Activated T-cell treated with anti-CD3 and anti-CD28 coated beads for 48 hours (primary cell): Measurements from ENCODE around the gene PLD5.
"Not testable (repeated sequence)": the region's sequence is repeated elsewhere in the genome, so short reads cannot be mapped to it uniquely, and the experiment has no call there.

Experiments used
- DNase-seq: peaks from one replicate; pipeline ENCODE4 v3.0.0-alpha.2; 2020; ENCODE audit warnings: low read depth

PLD5 gene

DNA sequence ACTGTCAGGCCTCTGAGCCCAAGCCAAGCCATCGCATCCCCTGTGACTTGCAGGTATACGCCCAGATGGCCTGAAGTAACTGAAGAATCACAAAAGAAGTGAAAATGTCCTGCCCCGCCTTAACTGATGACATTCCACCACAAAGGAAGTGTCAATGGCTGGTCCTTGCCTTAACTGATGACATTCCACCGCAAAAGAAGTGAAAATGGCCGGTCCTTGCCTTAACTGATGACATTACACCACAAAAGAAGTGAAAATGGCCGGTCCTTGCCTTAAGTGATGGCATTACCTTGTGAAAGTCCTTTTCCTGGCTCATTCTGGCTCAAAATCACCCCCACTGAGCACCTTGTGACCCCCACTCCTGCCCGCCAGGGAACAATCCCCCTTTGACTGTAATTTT lies 314.2 kb downstream of the PLD5 start:
- DNase-seq: not testable (repeated sequence)

DNA sequence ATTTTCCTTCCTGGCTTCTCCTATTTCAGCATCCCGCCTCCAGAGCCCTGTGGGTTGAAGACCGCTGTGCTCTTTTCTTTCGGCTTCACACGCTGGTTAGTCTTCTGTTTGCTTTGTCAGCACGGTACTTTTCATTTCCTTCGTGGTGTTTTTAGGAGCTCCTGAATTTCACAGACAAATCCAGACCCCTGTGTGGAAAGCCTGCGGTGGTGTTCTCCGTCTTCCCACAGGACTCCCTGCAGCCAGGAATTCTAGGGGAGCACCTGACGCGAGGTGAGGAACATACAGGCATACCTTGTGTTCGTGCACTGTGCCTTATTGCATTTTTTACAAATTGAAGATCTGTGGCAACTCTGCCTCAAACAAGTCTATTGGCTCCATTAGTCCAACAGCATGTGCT lies 315.4 kb downstream of the PLD5 start:
- DNase-seq: no peak

DNA sequence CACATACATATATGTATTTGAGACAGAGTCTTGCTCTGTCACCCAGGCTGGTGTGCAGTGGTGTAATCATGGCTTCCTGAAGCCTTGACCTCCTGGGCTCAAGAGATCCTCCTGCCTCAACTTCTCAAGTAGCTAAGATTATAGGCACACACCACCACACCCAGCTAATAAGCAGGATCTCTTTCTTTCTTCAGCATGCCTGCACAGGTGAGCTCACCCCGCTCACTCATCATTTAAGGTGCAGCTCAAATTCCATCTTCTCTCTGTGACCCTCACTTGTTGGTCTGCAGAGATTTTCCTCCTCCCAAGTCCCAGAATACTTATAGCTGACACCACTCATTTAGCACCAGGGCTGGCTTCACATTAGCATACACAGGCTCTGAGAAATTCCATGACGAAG lies 316.5 kb downstream of the PLD5 start:
- DNase-seq: no peak

DNA sequence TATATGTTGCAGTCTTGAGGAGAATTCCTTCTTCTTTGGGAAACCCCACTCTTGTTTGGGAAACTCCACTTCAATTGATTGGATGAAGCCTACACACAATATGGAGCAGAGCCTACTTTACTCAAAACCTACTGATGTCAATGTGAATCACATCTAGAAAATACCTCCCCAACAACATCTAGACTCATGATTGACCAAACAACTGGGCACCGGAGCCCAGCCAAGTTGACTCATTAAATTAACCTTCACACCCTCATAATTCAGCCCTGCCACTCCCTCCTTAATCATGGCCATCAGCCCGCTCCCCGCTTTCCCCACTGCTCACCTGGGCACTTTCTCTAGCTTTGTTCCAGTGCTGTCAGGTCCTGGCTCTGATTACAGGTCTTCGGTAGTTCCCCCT lies 317.5 kb downstream of the PLD5 start:
- DNase-seq: no peak

DNA sequence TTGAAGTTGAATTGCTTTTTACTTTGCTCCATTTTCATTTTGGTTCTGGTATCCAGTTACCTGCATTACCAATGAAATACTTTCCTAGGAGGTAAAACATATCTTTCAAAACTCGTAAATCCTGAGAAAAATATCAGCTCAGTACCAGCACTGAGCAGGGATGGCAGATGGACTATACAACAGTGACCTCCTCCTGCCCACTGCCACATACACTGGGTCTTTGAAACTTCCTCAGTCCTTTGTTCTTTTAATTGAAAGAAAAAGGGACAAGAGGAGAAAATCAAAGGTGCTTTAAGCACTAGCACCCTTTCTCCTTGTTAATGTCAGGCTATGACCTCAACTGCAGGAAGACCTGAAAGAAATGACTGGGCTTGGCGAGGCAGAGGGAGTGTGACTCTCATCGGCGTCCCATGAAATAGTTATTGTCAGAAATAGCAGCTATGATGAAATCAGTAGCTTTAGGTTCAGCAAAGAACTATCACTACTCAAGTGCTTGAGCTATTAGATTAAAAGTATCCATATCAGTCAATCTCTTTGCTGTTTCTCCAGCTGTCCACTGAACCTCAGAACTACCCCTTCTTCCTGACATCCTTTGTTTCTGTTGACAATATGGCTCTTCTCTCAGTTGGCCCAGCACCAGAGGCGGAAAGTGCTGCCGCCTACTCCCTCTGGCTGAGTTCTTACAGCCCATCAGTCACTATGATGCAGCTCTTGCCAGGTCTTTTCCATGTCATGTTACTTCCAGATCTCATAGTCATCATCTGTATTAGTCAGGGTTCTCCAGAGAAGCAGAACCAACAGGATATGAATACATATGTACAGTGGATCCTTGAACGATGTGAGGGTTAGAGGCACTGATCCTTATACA lies 318.6 kb downstream of the PLD5 start:
- DNase-seq: no peak

DNA sequence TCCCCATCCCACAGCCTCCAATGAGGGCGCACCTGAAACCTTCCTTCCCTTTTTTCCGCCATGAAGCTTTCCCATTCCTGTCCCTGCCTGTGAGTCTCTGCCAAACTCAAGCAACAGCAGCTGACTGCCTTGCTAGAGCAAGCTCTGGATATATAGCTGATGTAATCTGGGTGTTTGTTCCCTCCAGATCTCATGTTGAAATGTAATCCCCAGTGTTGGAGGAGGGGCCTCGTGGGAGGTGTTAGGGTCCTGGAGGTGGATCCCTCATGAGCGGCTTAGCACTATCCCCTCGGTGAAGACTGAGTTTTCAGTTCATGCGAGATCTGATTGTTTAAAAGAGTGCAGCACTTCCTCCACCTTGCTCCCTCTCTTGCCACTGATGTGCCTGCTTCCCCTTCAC lies 321.2 kb downstream of the PLD5 start:
- DNase-seq: no peak

DNA sequence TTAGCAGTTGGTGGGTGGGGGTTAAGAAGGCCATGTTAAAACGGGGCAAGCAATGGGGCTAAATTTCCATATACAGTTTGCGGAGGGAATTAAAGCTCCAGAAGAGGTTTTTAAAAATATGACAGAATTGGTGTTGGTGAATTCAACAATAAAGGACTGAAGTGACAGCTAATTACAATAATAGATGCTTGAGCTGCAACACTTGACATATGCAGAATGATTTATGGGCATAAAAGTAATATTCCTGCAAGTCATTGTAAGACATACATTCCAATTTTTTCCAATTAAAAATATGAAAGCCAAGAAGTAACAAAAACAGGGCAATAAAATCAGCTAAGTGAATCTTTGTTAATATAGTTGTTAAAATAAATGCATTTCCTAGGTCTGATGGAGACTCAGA lies 323.4 kb downstream of the PLD5 start:
- no peak for DNase-seq

DNA sequence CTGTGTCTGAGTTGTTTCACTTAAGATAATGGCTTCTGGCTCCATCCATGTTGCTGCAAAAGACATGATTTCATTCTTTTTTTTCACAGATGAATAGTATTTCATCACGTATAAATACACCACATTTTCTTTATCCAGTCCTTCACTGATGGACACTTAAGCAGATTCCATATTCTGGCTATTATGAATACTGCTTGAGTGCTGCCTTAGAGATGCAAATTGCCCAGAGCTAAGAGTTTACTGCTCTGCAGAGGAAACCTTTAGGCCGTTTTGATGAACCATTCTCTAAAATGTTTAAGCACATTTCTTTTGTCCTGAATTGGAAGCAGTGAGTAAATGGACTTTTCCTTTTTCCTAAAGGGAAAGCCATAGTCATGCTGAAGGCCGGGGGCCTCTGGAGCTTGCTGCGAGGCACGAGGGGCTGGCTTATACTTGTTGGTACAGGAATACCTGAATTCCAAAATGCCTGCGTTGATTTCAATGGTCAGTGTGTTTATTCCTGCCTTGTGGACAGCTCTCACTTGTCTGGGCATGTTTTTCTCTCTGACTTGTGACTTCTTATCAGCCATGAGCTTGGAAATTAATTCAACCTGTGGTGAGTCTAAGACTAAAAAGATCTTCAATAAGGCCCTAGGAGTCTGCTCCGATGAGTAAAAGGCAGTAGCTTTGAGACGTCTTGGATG lies 324.6 kb downstream of the PLD5 start:
- DNase-seq: no peak

DNA sequence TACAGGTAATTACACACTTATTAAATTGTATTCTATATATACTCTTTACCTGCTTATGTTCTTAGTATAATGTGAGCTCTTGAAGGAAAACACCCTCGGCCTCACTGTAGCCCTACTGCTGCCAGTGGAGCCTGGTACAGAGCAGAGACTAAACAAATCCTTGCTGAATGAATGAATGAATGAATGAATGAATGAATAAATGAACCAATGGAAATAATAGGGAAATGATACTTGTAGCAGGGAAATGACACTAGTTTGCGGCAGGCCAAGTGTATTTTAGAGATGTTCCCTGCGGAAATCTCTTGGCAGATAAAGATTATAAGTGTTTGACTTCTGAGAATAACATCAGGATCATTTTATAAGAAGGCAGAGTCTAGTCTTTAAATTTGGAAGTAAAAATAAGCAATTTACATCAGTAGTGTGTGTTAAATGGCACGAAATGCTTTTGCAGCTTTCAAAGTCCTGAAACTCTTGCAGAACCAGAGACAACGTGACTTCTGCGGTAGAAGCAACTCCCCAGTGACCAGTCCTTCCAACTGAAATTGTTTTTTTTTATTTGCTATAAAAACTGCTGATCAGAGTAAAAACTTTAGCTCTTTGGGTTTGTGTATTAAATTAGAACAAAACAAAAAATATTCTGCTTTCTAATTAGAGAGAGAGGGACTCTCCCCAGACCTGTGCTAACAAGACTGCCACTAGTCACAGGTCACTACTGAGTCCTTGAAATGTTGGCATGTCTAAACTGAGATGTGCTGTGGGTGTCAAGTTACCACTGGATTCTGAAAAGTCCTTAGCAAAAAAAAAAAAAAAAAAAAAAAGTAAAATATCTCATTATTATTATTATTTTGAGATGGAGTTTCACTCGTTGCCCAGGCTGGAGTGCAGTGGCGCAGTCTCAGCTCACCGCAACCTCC lies 326.3 kb downstream of the PLD5 start:
- no peak for DNase-seq

DNA sequence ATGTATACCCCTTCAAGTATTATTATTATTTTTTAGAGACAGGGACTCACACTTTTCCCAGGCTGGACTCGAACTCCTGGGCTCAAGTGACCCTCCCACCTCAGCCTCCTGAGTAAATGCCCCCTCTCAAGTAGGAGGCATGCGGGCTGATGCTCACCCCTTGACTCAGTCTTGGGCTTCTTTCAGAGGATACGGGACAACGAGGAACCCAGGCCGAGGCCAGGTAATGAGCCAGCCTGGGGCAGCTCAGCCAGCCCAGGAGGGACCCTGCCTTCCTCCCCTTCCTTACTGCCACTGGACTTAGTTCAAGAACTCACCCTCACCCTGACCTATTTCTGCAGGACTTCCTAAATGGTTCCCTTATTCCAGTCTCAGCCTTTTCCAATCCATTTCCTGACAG lies 327.6 kb downstream of the PLD5 start:
- DNase-seq: no peak

DNA sequence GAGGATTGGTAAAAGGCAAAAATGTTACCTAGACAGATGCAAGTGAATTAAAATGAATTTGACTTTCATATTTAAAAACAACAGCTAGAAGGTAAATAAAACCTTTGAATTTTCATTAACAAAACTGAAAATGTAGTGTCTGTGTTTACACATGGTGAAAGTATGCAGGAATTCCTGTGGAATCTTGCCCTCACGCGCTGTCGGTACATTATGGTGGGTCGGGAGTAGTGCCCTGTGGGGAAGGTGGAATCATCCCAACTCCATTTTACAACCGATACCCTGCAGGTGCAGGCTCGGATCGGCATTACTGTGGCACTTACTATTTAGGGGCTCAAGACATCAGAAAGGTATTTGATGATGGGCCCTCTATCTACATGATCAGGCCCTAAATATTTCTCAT lies 328.4 kb downstream of the PLD5 start:
- DNase-seq: no peak

DNA sequence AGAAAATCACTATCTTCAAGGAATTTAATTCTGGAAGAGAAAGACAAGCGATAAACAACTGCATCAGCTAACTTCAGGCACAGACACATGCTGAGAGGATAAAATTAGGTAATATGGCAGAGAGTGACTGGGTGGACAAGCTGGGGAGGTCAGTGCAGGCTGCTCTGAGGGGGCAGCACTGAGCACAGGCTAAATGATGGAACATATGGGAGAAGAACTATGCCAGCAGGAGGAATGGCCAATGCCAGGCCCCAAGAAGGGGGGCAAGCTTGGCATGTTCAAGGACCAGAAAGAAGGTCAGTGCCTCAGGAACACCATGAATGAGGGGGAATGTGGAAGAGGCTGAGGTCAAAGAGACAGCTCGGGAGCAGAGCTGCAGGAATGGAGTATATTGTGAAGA lies 334.9 kb downstream of the PLD5 start:
- no peak for DNase-seq

DNA sequence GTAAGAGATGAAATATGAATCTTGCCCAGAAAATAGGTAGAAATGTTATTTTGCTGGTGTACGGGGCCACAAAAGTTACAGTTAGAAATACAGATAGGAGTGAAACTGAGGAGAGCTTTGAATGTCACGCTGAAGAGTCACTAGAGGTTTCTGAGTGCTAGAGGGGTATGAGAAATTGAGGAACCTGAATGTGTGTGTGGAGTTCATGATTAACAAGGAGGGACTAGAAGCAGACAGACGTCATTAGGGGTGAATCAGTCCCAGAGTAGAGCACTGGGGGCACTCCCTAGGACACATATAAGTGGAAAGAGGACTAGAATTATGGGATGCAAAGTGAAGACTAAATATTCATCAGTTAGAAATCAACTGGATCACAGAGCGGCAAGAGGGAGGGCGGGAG lies 336.7 kb downstream of the PLD5 start:
- no peak for DNase-seq

DNA sequence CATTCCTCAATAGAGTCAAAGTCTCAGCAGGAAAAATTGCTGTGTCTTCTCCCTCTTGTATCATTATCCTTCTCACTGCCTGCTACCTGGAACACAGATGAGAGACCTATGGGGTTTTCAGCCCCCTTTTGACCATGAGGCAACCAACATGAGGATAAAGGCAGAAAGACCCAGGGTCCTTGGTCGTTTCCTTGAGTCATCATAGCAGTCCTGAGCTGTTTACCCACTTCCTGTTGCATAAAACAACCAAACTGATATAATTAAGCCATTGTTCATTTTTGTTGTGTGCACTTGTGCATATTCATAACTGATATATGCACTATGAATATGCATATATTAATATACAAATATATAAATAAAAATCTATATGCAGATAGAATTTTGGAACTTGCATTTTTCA lies 337.3 kb downstream of the PLD5 start:
- DNase-seq: no peak

DNA sequence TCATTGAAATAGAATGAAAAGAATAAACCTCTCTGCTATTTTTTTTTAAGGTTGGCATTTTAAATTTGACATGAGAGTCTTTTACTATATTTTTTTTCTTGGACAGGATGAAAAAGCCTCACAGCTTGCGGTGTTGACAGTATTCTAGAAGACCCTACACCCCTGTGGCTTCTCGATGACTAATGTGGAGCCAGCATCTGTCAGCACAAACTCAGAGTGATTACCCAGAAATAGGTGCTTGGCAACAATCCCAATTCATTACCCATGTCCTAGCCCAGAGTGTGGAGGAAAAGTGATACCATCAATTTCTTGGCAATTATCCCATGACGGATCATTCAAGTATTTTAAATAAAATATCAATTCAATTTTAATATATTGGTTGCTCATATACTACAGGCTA lies 338.8 kb downstream of the PLD5 start:
- DNase-seq: no peak

DNA sequence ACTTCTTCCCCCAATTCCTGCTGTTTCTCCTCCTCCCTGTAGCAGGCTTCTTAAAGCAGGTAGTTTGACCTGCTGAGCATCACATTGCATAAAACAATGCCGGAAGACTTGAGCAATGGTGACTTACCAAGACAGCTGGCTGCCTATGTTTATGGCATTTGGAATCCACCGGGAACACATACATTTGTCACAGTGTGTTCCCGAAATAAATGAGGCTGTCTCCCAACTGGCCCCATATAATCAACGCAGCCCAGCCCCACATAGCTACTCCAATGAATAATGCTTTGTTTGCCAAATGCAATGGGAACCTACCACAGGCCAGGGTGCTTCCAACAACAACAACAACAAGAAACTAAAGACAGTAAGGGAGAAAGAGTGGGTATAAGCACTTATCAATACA lies 339.5 kb downstream of the PLD5 start:
- DNase-seq: no peak

DNA sequence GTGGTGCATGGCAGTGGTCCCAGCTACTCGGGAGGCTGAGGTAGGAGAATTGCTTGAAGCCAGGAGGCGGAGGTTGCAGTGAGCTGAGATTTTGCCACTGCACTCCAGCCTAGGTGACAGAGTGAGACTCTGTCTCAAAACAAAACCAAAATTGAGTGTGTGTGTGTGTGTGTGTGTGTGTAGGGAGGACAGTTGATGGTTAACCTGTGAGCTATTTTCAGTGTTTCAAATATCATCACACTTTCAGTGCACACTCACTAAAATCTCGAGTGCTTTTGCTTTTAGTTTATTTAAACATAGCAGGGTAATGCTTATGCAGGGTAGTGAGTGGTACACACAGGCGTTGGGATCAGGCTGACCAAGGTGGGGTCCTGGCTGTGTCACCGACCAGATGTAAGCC lies 344.7 kb downstream of the PLD5 start:
- DNase-seq: not testable (repeated sequence)

DNA sequence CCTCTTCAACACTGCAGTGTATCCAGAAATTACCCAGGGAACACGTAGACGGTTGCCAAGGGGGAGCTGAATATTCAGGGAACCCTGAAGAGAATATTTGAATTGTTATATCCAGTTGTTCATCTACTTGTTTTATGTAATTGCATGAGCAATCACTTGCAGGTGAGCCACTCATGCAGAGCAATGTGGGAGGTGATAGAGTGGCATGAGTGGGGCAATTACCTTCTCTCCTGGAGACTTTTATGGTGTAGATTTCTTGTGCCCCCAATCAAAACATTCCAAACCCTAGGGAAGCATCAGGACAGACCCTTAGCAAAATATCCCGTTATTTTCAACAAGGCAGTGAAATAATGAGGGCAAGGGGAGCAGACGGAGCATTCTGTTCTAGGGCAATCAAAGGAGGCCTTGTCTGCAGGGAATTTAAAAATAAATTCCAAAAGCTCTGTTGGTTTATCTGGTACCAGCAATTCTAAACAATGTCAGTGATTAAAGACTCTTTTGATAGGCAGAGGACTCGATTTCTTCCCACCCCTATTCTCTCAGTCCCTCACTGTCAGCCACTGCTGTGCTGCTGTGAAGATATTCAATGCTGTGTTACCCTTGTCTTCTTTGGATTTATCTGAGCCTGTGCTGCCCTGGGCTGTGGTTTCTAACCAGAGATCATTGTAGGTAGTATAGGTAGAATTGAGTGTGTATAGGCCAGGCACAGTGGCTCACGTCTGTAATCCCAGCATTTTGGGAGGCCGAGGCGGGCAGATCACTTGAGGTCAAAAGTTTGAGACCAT lies 345.4 kb downstream of the PLD5 start:
- no peak for DNase-seq

DNA sequence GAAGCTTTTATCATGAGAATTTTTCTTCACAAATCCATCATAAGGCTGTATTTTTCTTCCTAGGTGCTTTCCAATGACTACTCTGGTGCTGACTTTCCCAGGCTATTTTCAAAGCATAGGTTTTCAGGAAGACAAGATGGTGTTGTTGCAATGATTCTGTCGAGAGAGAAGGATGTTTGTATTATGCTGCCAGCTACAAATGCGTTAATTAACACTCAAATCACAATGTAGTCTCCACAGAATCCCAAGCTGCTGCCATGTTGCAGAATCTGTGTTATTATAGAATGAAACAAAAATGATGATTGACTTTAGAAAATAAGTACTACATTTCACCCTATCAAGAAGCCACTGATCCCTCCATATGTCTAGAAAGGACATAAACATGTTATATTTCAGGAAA lies 346.1 kb downstream of the PLD5 start:
- no peak for DNase-seq

DNA sequence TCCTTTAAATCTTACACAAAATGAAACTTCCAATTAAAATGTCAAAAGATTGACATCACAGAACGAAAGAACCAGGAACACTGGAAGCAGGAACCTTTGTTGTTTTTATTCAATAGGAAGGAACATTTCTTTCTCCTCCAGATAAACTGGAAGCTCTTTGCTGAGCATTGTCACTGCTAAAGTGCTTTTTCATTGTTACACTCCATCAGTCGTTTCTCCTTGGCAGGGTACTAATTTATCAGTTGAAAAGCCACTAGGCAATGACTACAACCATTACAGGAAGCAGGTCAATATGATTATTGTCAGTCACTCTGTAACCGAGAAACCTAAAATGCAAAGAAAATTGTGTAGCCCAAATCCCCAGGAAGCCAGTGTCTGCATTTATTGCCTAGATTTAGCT lies 362.4 kb downstream of the PLD5 start:
- DNase-seq: no peak

DNA sequence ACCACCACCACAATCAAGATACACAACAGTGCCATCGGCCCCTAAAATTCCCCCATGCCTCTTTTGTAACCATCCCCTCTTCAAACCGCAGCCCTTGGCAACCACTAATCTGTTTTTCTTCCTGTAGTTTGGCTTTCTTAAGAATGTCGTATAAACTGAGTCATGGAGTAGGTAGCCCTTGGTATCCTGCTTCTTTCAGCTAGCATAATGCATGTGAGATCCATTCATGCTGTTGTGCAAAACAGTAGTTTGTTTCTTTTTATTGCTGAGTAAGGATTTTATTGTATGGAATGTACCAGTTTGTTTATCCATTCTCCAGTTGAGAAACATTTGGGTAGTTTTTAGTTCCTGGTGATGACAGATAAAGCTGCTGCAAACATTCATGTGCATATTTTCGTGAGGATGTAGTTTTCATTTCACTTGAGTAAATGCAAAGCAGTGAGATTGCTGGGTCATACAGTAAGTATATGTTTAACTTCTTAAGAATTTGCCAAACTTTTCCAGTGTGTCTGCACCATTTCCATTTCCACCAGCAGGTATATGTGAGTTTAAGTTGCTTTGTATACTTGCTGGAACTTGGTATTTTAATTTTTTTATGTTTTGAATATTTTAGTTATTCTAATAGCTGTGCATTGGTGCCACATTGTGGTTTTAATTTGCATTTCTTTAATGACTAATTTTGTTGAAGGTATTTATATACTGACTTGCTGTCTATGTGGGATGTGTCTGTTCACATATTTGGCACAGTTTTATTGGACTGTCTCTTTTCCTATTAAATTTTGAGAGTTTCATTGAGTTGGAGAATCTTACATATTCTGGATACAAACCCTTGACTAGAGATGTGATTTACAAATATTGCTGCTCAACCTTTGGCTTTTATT lies 377.2 kb downstream of the PLD5 start:
- DNase-seq: no peak
